Vagina (tissue), 2 donors: ENCODE data around the gene NME1.

ENCODE experiments used
- CTCF ChIP-seq, 3 experiments: fragments of 450-650 bp in 2 of 3; fragments of 200-600 bp in 1 of 3; sonication (generic) in 1 of 3; IDR thresholded peaks; one replicate each; pipeline ENCODE4 v1.5.1; 2017 to 2019; ENCODE audit warnings: antibody characterized with exemption in 3 of 3, mild to moderate bottlenecking in 2 of 3, moderate library complexity in 2 of 3
- POLR2AphosphoS5 ChIP-seq, 2 donors: sonication (generic); formaldehyde crosslinking; IDR thresholded peaks; one replicate each; pipeline ENCODE4 v1.9.0; 2017; ENCODE audit warnings: antibody characterized with exemption in 2 of 2, mild to moderate bottlenecking in 2 of 2, low read depth in 1 of 2; ENCODE audit not compliant: insufficient read depth in 1 of 2

- TF ChIP-seq CTCF (IDR thresholded peaks at IDR 0.05) (no peak), POLR2AphosphoS5 (IDR thresholded peaks at IDR 0.05; ENCODE audit: insufficient read depth in 1 of 2, low read depth in 1 of 2) (no peak)
Measured at GRCh38 chr17:51180486-51180885, 27.1 kb downstream of the NME1 start.
